Testis (tissue), 2 donors: ENCODE data around the gene SAE1.

Experiments used
- CTCF ChIP-seq, 3 experiments: fragments of 450-650 bp in 2 of 3; fragments of 200-600 bp in 1 of 3; sonication (generic) in 1 of 3; IDR thresholded peaks; one replicate each; pipeline ENCODE4 v1.5.1; 2016 to 2019; ENCODE audit warnings: antibody characterized with exemption in 3 of 3, mild to moderate bottlenecking in 2 of 3, moderate library complexity in 1 of 3
- POLR2A ChIP-seq: fragments of 450-650 bp; IDR thresholded peaks from one replicate; pipeline ENCODE4 v1.6.1; 2017; ENCODE audit warnings: antibody characterized with exemption, mild to moderate bottlenecking, moderate library complexity

- TF ChIP-seq CTCF (IDR thresholded peaks at IDR 0.05) (no peak), POLR2A (no peak)
Observed at GRCh38 chr19:47210180-47210490, 79.5 kb downstream of the SAE1 start.
